ENCODE results near the gene RNPEPL1.

Gene RNPEPL1

DNA sequence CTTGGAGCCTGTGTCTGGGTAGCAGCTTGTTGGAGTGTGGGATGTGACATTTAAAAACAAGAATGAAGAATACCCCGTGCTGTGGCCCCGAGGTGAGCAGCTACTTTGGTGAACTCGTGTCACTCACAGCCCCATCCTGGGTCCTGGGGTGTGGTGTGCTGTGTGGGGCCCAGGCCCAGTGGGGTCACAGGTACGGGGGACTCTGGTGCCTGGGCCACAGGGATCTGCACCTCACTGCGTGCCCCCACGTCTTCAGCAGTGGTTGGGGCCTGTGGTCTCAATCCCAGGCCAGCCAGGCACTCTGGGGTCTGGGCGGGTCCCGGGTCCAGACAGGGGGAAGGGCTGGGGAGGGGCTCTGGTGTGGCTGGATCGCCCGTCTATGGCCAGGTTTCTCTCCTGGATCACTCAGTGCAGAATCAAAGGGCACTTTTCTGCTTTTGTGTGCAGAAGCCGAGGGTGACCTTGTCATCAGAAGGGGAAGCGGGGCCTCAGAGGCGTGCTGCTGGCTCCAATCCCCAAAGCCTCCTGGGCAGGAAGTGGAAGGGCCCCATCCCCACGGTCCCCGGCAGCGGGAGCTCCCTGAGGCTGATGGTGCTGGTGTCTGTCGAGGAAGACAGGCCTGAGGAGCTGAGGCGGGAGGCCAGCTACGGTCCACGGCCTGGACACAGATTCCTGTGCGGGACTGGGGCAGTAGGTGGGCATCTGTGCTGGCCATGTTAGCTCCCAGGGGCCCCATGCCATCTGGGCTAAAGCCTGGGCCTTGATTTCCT is 58.4 kb downstream of the RNPEPL1 start:
- Mint-ChIP-seq H3K27ac (peak overlapping the region; percentile 96), H3K4me1 (ENCODE audit: low read depth) (peaks cover 80% of the 10 kb centered on the region), H3K4me3 (peak overlapping the region; percentile 100), H3K36me3 (ENCODE audit: low read depth) (peaks cover 63% of the 10 kb centered on the region), H3K27me3 (no peaks in the 10 kb centered on the region), H3K9me3 (peaks cover 2% of the 10 kb centered on the region)
- intact Hi-C loops (cut with micrococcal nuclease): loop anchor here (2.0 to 5.0 kb wide), 2 partner anchors 40 to 59 kb away; partner anchors contain the start of genes CAPN10 and RNPEPL1

DNA sequence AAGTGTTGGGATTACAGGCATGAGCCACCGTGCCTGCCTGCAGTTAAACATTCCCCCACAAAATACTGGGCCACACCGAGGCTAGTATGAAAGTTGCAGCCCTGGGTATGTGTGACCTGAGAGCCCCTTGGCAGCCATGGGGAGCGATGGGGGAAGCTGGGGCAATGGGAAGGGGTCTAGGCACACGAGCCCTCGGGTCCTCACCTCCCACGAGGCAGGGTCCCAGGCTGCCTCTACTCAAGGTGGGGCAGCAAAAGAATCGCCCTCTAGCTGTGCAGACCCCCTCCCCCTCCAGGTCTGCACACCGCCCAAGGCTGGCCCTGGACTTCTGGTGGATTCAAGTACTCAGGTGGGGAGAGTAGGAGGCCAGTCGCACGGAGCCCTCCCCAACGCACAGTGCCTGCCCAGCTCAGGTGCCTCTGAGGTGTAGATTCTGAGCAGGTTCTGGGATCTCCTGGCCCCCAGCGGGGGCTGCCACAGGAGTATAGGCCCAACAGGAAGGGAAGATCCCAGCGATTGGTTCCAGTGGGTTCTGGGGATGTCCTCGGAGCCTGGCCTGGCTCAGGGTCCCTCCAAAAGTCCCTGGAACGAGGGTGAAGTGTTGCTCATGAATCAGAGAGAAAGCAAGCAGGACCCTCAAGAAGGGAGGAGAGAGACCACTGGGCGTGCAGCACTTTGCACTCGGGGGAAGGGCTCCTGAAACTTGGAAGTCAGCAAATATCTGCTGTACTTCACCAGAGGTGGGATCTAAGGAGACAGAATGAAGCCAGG is 59.6 kb downstream of the RNPEPL1 start:
- Mint-ChIP-seq H3K4me3 (peak overlapping the region; percentile 100), H3K4me1 (ENCODE audit: low read depth) (peaks cover 80% of the 10 kb centered on the region)
- intact Hi-C loops (cut with micrococcal nuclease): loop anchor here (2.0 to 5.0 kb wide), 2 partner anchors 41 to 61 kb away; partner anchors contain the start of genes CAPN10 and RNPEPL1

DNA sequence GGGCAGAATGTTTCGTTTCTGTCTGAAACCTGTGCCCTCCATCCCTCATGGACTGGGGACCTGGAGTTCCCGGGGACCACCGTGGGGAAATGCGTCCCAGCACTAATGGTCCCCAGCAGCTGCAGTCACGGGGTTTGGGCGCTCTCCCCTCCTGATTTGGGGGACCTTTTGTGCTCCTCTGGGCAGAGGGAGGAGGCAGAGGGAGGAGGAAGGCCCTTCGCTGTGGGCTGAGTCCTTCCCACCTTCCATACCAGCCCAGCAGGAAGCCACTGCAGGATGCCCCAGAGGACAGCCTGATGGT is 60.2 kb downstream of the RNPEPL1 start:
- H3K36me3 Mint-ChIP-seq (ENCODE audit: low read depth): peaks cover 81% of the 10 kb centered on the region
- no peaks in the 10 kb centered on the region for H3K27me3 Mint-ChIP-seq
- intact Hi-C loops (cut with micrococcal nuclease): loop anchor here (5.0 kb wide), 1 partner anchor 61 kb away; the partner anchor contains the start of gene RNPEPL1
- no peak overlapping the region for H3K4me3 Mint-ChIP-seq
- peaks cover 79% of the 10 kb centered on the region for H3K4me1 Mint-ChIP-seq (ENCODE audit: low read depth)
- peaks cover 19% of the 10 kb centered on the region for H3K9me3 Mint-ChIP-seq
- peak overlapping the region; percentile 96 for H3K27ac Mint-ChIP-seq

More for the DNA sequence above, 59.6 kb downstream of the RNPEPL1 start:
- H3K36me3 Mint-ChIP-seq (ENCODE audit: low read depth): peaks cover 75% of the 10 kb centered on the region
- no peaks in the 10 kb centered on the region for H3K27me3 Mint-ChIP-seq
- H3K9me3 Mint-ChIP-seq: peaks cover 14% of the 10 kb centered on the region
- peak overlapping the region; percentile 96 for H3K27ac Mint-ChIP-seq

DNA sequence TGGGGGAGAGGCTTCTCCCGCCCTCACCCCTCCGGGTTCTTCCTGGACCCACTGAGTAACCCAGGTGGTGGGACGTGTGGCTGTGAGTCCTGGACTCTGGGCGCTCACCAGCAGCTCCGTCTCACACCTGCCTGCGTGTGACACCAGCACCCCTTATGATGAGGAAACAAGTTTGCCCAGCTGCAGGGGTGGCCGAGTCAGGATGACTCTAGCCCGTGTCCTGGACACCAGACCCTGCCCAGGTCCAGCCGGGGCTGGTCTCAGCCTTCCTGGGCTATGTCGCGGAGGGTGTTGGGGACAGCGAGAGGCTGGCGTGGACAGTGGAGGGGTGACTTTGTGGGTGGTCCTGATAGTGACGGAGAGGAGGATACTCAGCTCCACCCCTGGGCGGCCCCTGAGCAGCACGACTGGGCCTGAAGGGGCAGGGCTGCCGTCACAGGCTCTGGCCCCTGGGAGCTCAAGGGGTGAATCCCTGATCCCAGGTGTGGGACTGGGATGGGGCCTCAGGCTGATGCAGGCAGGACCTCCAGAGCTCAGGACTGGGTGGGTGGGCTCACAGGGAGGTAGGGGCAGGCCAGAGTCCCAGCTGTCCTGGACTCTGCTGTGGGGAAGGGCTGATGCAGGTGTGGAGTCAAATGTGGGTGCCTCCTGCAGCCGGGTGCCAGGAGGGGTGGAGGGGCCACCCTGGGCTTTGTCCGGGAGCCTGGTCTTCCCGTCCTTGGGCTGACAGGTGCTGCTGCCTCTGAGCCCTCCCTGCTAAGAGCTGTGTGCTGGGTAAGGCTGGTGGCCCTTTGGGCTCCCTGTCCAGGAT is 60.7 kb downstream of the RNPEPL1 start:
- Mint-ChIP-seq H3K9me3 (peaks cover 25% of the 10 kb centered on the region), H3K27ac (no peak overlapping the region), H3K4me1 (ENCODE audit: low read depth) (peaks cover 81% of the 10 kb centered on the region), H3K4me3 (no peak overlapping the region), H3K36me3 (ENCODE audit: low read depth) (peaks cover 86% of the 10 kb centered on the region), H3K27me3 (no peaks in the 10 kb centered on the region)
- intact Hi-C loops (cut with micrococcal nuclease): loop anchor here (5.0 kb wide), 1 partner anchor 62 kb away; the partner anchor contains the start of gene RNPEPL1

DNA sequence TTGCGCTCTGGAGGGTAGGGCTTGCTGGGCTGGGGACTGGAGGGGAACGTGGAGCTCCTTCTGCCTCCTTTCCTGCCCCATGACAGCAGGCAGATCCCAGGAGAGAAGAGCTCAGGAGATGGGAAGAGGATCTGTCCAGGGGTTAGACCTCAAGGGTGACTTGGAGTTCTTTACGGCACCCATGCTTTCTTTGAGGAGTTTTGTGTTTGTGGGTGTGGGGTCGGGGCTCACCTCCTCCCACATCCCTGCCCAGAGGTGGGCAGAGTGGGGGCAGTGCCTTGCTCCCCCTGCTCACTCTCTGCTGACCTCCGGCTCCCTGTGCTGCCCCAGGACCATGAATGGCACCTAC is 61.3 kb downstream of the RNPEPL1 start:
- peaks cover 81% of the 10 kb centered on the region for H3K4me1 Mint-ChIP-seq (ENCODE audit: low read depth)
- peaks cover 92% of the 10 kb centered on the region for H3K36me3 Mint-ChIP-seq (ENCODE audit: low read depth)
- peaks cover 27% of the 10 kb centered on the region for H3K9me3 Mint-ChIP-seq
- intact Hi-C loops (cut with micrococcal nuclease): loop anchor here (5.0 kb wide), 1 partner anchor 62 kb away; the partner anchor contains the start of gene RNPEPL1
- no peak overlapping the region for H3K27ac Mint-ChIP-seq
- no peaks in the 10 kb centered on the region for H3K27me3 Mint-ChIP-seq
- no peak overlapping the region for H3K4me3 Mint-ChIP-seq

DNA sequence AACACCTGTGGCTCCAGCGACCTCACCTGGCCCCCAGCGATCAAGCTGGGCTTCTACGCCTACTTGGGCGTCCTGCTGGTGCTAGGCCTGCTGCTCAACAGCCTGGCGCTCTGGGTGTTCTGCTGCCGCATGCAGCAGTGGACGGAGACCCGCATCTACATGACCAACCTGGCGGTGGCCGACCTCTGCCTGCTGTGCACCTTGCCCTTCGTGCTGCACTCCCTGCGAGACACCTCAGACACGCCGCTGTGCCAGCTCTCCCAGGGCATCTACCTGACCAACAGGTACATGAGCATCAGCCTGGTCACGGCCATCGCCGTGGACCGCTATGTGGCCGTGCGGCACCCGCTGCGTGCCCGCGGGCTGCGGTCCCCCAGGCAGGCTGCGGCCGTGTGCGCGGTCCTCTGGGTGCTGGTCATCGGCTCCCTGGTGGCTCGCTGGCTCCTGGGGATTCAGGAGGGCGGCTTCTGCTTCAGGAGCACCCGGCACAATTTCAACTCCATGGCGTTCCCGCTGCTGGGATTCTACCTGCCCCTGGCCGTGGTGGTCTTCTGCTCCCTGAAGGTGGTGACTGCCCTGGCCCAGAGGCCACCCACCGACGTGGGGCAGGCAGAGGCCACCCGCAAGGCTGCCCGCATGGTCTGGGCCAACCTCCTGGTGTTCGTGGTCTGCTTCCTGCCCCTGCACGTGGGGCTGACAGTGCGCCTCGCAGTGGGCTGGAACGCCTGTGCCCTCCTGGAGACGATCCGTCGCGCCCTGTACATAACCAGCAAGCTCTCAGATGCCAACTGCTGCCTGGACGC is 61.9 kb downstream of the RNPEPL1 start:
- Mint-ChIP-seq H3K4me3 (no peak overlapping the region), H3K27ac (no peak overlapping the region), H3K27me3 (no peaks in the 10 kb centered on the region), H3K36me3 (ENCODE audit: low read depth) (peaks cover 97% of the 10 kb centered on the region), H3K9me3 (peaks cover 27% of the 10 kb centered on the region), H3K4me1 (ENCODE audit: low read depth) (peaks cover 81% of the 10 kb centered on the region)
- intact Hi-C loops (cut with micrococcal nuclease): loop anchor here (5.0 kb wide), 1 partner anchor 63 kb away; the partner anchor contains the start of gene RNPEPL1
